Fibroblast of lung (primary cell): ENCODE data around the gene ZP3. TPM values are rescaled to one million over a fixed set of nuclear protein-coding genes. Genes with fewer than 3 reads are reported as not detected.
"Not testable (repeated sequence)": the region's sequence is repeated elsewhere in the genome, so short reads cannot be mapped to it uniquely, and the experiment has no call there.

Experiments
- DNase-seq, 2 donors: peaks; one replicate each; pipeline versions ENCODE4 v3.0.0 to v3.0.0-alpha.2; 2010; ENCODE audit warnings: low read depth in 2 of 2
- H2AFZ ChIP-seq: 2 replicates; pipeline ENCODE4 v1.5.1; 2012; ENCODE audit warnings: low read length, control low read depth, inconsistent platforms
- H3K27ac ChIP-seq: 2 replicates; pipeline ENCODE4 v1.5.1; 2011; ENCODE audit warnings: low read length, control low read depth; ENCODE audit not compliant: insufficient read depth
- H3K27me3 ChIP-seq: 2 replicates; pipeline ENCODE4 v1.5.1; 2011; ENCODE audit warnings: mild to moderate bottlenecking, low read length; ENCODE audit not compliant: control insufficient read depth, insufficient read depth
- H3K36me3 ChIP-seq: 2 replicates; pipeline ENCODE4 v1.5.1; 2011; ENCODE audit warnings: low read length; ENCODE audit not compliant: control insufficient read depth, insufficient read depth
- H3K4me1 ChIP-seq: 2 replicates; pipeline ENCODE4 v1.5.1; 2011; ENCODE audit warnings: low read length; ENCODE audit not compliant: control insufficient read depth, insufficient read depth; ENCODE audit errors: extremely low read depth
- H3K4me2 ChIP-seq: 2 replicates; pipeline ENCODE4 v1.5.1; 2011; ENCODE audit warnings: low read length, control low read depth; ENCODE audit not compliant: insufficient read depth; ENCODE audit errors: extremely low read depth
- H3K4me3 ChIP-seq, 4 experiments: fragments of 200-600 bp in 1 of 4; sonication (generic) in 1 of 4; replicated peaks in 1 of 4; 2 replicates each; pipeline ENCODE4 v1.5.1; 2011 to 2016; ENCODE audit warnings: low read length in 4 of 4, low read depth in 3 of 4, mild to moderate bottlenecking in 3 of 4, control low read depth in 2 of 4, inconsistent platforms in 1 of 4, mixed read lengths in 1 of 4; ENCODE audit not compliant: insufficient read depth in 1 of 4; ENCODE audit errors: control extremely low read depth in 1 of 4
- H3K79me2 ChIP-seq: 2 replicates; pipeline ENCODE4 v1.5.1; 2012; ENCODE audit warnings: mild to moderate bottlenecking, low read length, inconsistent platforms; ENCODE audit not compliant: control insufficient read depth, insufficient read depth
- H3K9ac ChIP-seq: 2 replicates; pipeline ENCODE4 v1.5.1; 2011; ENCODE audit warnings: mild to moderate bottlenecking, low read length, control low read depth; ENCODE audit not compliant: insufficient read depth
- H3K9me3 ChIP-seq: 2 replicates; pipeline ENCODE4 v1.5.1; 2012; ENCODE audit warnings: low read depth, low read length; ENCODE audit not compliant: control insufficient read depth, insufficient read depth
- H4K20me1 ChIP-seq: 2 replicates; pipeline ENCODE4 v1.5.1; 2011; ENCODE audit warnings: low read length; ENCODE audit not compliant: control insufficient read depth, insufficient read depth; ENCODE audit errors: extremely low read depth
- polyA plus RNA-seq, 2 donors: library from polyadenylated mRNA; depleted of rRNA in 1 of 2; stranded (reverse) in 1 of 2; unstranded in 1 of 2; fragments of >200 nt; gene quantifications; 2 replicates each; pipeline ENCODE4 v1.2.1, GENCODE V29; 2011 to 2012; ENCODE audit warnings: missing spikeins in 1 of 2
- total RNA-seq: library from RNA; depleted of rRNA; stranded (reverse); fragments of >200 nt; gene quantifications from 2 replicates; pipeline ENCODE4 v1.2.1, GENCODE V29; 2014

Gene ZP3
- total and polyA plus RNA-seq, 2 donors (not counting 1 experiment from before 2014, with no cell fraction given) = 1.4 to 2.6 TPM

DNA sequence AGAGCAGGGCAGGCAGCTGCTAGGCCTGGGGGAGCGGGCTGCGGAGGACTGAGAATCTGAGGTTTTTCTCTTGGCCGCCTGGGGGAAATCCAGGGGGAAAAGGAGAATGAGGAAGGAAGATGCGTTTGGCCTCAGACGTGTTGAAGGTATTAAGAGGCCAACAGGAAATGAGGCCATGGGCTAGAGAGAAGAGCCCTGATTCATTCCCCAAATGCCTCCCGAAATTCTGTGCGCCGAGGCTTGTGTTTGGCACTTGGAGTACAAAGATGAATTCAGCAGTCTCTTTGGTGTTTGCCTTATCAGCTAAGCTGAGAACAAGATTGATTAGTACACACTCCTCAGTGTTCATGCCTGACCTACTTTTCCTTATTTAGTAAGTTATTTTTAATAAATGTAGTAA lies 41.2 kb downstream of the ZP3 start:
- not testable (repeated sequence) for H3K4me3 ChIP-seq, H2AFZ ChIP-seq, H3K9ac ChIP-seq, H3K9me3 ChIP-seq, H3K4me1 ChIP-seq, H4K20me1 ChIP-seq, H3K4me2 ChIP-seq, H3K79me2 ChIP-seq, H3K27me3 ChIP-seq, H3K27ac ChIP-seq, DNase-seq, H3K36me3 ChIP-seq

DNA sequence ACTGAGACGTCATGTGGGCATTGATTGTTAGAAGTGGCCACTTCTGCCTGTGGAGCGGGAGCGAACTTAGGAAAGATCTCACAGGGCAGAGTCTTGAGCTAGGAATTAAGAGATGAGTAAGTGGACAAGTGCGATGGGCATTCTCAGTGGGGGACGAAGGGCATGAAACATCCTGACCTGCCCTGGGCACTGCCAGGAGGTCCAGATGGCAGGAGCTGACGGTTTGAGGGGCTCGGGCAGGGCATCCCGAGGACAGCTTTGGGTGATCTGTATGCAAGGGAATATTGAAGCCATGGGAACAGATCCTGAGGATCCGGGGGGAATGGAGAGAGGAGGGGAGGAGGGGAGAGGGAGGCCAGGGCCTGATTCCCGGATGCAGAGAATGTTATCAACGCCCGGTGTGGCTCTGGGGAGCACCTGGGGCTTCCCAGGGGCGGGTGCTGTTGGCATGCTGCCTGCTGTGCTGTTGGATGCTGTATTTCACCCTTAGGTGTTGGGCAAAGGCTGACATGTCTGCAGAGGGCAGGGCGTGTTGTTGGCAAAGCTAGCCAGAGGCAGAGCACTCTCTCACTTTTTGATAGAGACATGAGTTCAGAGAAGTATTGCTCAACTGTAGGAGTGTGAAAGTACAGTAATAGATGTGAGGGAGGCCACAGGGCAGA lies 43.1 kb downstream of the ZP3 start:
- H2AFZ ChIP-seq, H3K4me3 ChIP-seq: not testable (repeated sequence)

GRCh38 chr7:76471556-76472221 lies 46.9 kb downstream of the ZP3 start:
- not testable (repeated sequence) for DNase-seq, H4K20me1 ChIP-seq, H3K9ac ChIP-seq, H3K4me2 ChIP-seq, H3K36me3 ChIP-seq, H3K27me3 ChIP-seq, H3K27ac ChIP-seq, H3K4me3 ChIP-seq, H3K4me1 ChIP-seq, H3K79me2 ChIP-seq, H2AFZ ChIP-seq, H3K9me3 ChIP-seq

More for the DNA sequence above, 43.1 kb downstream of the ZP3 start:
- H4K20me1 ChIP-seq, H3K9ac ChIP-seq, H3K36me3 ChIP-seq, H3K4me2 ChIP-seq, H3K79me2 ChIP-seq, H3K27me3 ChIP-seq, H3K9me3 ChIP-seq, H3K4me1 ChIP-seq, DNase-seq, H3K27ac ChIP-seq: not testable (repeated sequence)

- H3K9me3 ChIP-seq, H3K9ac ChIP-seq, H3K36me3 ChIP-seq, H3K27me3 ChIP-seq, H3K27ac ChIP-seq, H3K4me2 ChIP-seq, H3K79me2 ChIP-seq, H3K4me1 ChIP-seq, H3K4me3 ChIP-seq, DNase-seq, H4K20me1 ChIP-seq, H2AFZ ChIP-seq: not testable (repeated sequence)
Measured at GRCh38 chr7:76473097-76473496, 48.3 kb downstream of the ZP3 start.

- H3K4me1 ChIP-seq, H3K27me3 ChIP-seq, H3K36me3 ChIP-seq, H2AFZ ChIP-seq, H3K9ac ChIP-seq, DNase-seq, H3K9me3 ChIP-seq, H4K20me1 ChIP-seq, H3K4me2 ChIP-seq, H3K79me2 ChIP-seq, H3K4me3 ChIP-seq, H3K27ac ChIP-seq: not testable (repeated sequence)
Measured at GRCh38 chr7:76476280-76476679, 51.5 kb downstream of the ZP3 start.

- H3K9ac ChIP-seq, H3K27me3 ChIP-seq, H3K79me2 ChIP-seq, H3K36me3 ChIP-seq, H4K20me1 ChIP-seq, H3K4me2 ChIP-seq, DNase-seq, H3K4me1 ChIP-seq, H2AFZ ChIP-seq, H3K27ac ChIP-seq, H3K4me3 ChIP-seq, H3K9me3 ChIP-seq: not testable (repeated sequence)
Measured at GRCh38 chr7:76476742-76477474, 52.2 kb downstream of the ZP3 start.
